Measurements from ENCODE around the gene RNF31.

RNF31 gene

GRCh38 chr14:24159777-24160498 is 12.6 kb downstream of the RNF31 start:
- no peak overlapping the region for H3K9ac ChIP-seq (ENCODE audit: low read depth in 1 of 2, low read length in 2 of 2)
- no peaks in the 10 kb centered on the region for H3K27me3 ChIP-seq (ENCODE audit: control insufficient read depth in 2 of 2, insufficient read depth in 2 of 2, low read length in 2 of 2)
- H3K27ac ChIP-seq (ENCODE audit: low read depth in 2 of 2, low read length in 2 of 2) = peak overlapping the region; percentile 95 to 97
- peaks cover 16 to 19% of the 10 kb centered on the region in 2 donors for H3K4me1 ChIP-seq (ENCODE audit: control insufficient read depth in 2 of 2, insufficient read depth in 2 of 2, low read length in 2 of 2)
- H3K4me3 ChIP-seq (ENCODE audit: low read length in 2 of 2) = no peak overlapping the region
- H3K9me3 ChIP-seq (ENCODE audit: control insufficient read depth in 2 of 2, low read length in 2 of 2) = no peaks in the 10 kb centered on the region
- peaks cover 62 to 68% of the 10 kb centered on the region in 2 donors for H3K36me3 ChIP-seq (ENCODE audit: control insufficient read depth in 2 of 2, insufficient read depth in 2 of 2, low read length in 2 of 2)

- H3K36me3 ChIP-seq (ENCODE audit: control insufficient read depth in 2 of 2, insufficient read depth in 2 of 2, low read length in 2 of 2) = peaks cover 62 to 68% of the 10 kb centered on the region in 2 donors
- peak overlapping the region in 1 of 2 donors; percentile 3 for H3K4me3 ChIP-seq (ENCODE audit: low read length in 2 of 2)
- peak overlapping the region; percentile 95 to 97 for H3K27ac ChIP-seq (ENCODE audit: low read depth in 2 of 2, low read length in 2 of 2)
- H3K4me1 ChIP-seq (ENCODE audit: control insufficient read depth in 2 of 2, insufficient read depth in 2 of 2, low read length in 2 of 2) = peaks cover 16 to 19% of the 10 kb centered on the region in 2 donors
- peak overlapping the region; percentile 94 to 100 for H3K9ac ChIP-seq (ENCODE audit: low read depth in 1 of 2, low read length in 2 of 2)
- H3K9me3 ChIP-seq (ENCODE audit: control insufficient read depth in 2 of 2, low read length in 2 of 2) = no peaks in the 10 kb centered on the region
- H3K27me3 ChIP-seq (ENCODE audit: control insufficient read depth in 2 of 2, insufficient read depth in 2 of 2, low read length in 2 of 2) = no peaks in the 10 kb centered on the region
Measured at GRCh38 chr14:24160499-24160849, 13.2 kb downstream of the RNF31 start.

GRCh38 chr14:24160850-24161804 is 13.8 kb downstream of the RNF31 start, which contains the start of gene IRF9:
Gene IRF9 (plus strand): TSS chr14:24161265. CDS start chr14:24162145, 880 bp downstream.
- no peaks in the 10 kb centered on the region for H3K27me3 ChIP-seq (ENCODE audit: control insufficient read depth in 2 of 2, insufficient read depth in 2 of 2, low read length in 2 of 2)
- peak within 1 kb of the TSS; percentile 94 to 100 for H3K9ac ChIP-seq (ENCODE audit: low read depth in 1 of 2, low read length in 2 of 2)
- H3K9me3 ChIP-seq (ENCODE audit: control insufficient read depth in 2 of 2, low read length in 2 of 2) = no peaks in the 10 kb centered on the region
- H3K4me3 ChIP-seq (ENCODE audit: low read length in 2 of 2) = peak within 1 kb of the TSS; percentile 88 to 99
- H3K4me1 ChIP-seq (ENCODE audit: control insufficient read depth in 2 of 2, insufficient read depth in 2 of 2, low read length in 2 of 2) = peaks cover 16 to 19% of the 10 kb centered on the region in 2 donors
- H3K36me3 ChIP-seq (ENCODE audit: control insufficient read depth in 2 of 2, insufficient read depth in 2 of 2, low read length in 2 of 2) = peaks cover 64 to 67% of the 10 kb centered on the region in 2 donors
- H3K27ac ChIP-seq (ENCODE audit: low read depth in 2 of 2, low read length in 2 of 2) = peak within 1 kb of the TSS; percentile 95 to 97

GRCh38 chr14:24162093-24162492 is 14.8 kb downstream of the RNF31 start:
- H3K9me3 ChIP-seq (ENCODE audit: control insufficient read depth in 2 of 2, low read length in 2 of 2) = no peaks in the 10 kb centered on the region
- peak overlapping the region; percentile 95 to 97 for H3K27ac ChIP-seq (ENCODE audit: low read depth in 2 of 2, low read length in 2 of 2)
- H3K27me3 ChIP-seq (ENCODE audit: control insufficient read depth in 2 of 2, insufficient read depth in 2 of 2, low read length in 2 of 2) = no peaks in the 10 kb centered on the region
- H3K36me3 ChIP-seq (ENCODE audit: control insufficient read depth in 2 of 2, insufficient read depth in 2 of 2, low read length in 2 of 2) = peaks cover 63 to 68% of the 10 kb centered on the region in 2 donors
- peak overlapping the region; percentile 88 to 99 for H3K4me3 ChIP-seq (ENCODE audit: low read length in 2 of 2)
- H3K4me1 ChIP-seq (ENCODE audit: control insufficient read depth in 2 of 2, insufficient read depth in 2 of 2, low read length in 2 of 2) = peaks cover 16 to 19% of the 10 kb centered on the region in 2 donors
- peak overlapping the region; percentile 32 to 94 for H3K9ac ChIP-seq (ENCODE audit: low read depth in 1 of 2, low read length in 2 of 2)

GRCh38 chr14:24164518-24164991 is 17.3 kb downstream of the RNF31 start:
- Histone ChIP-seq H3K27ac (ENCODE audit: low read depth in 2 of 2, low read length in 2 of 2) (no peak overlapping the region), H3K9ac (ENCODE audit: low read depth in 1 of 2, low read length in 2 of 2) (no peak overlapping the region), H3K4me3 (ENCODE audit: low read length in 2 of 2) (no peak overlapping the region), H3K9me3 (ENCODE audit: control insufficient read depth in 2 of 2, low read length in 2 of 2) (no peaks in the 10 kb centered on the region), H3K27me3 (ENCODE audit: control insufficient read depth in 2 of 2, insufficient read depth in 2 of 2, low read length in 2 of 2) (no peaks in the 10 kb centered on the region), H3K4me1 (ENCODE audit: control insufficient read depth in 2 of 2, insufficient read depth in 2 of 2, low read length in 2 of 2) (peaks cover 16 to 19% of the 10 kb centered on the region in 2 donors), H3K36me3 (ENCODE audit: control insufficient read depth in 2 of 2, insufficient read depth in 2 of 2, low read length in 2 of 2) (peaks cover 57 to 60% of the 10 kb centered on the region in 2 donors)

- H3K4me1 ChIP-seq (ENCODE audit: control insufficient read depth in 2 of 2, insufficient read depth in 2 of 2, low read length in 2 of 2) = peaks cover 14% of the 10 kb centered on the region in 2 donors
- H3K9me3 ChIP-seq (ENCODE audit: control insufficient read depth in 2 of 2, low read length in 2 of 2) = no peaks in the 10 kb centered on the region
- H3K36me3 ChIP-seq (ENCODE audit: control insufficient read depth in 2 of 2, insufficient read depth in 2 of 2, low read length in 2 of 2) = peaks cover 47 to 54% of the 10 kb centered on the region in 2 donors
- H3K4me3 ChIP-seq (ENCODE audit: low read length in 2 of 2) = no peak overlapping the region
- no peaks in the 10 kb centered on the region for H3K27me3 ChIP-seq (ENCODE audit: control insufficient read depth in 2 of 2, insufficient read depth in 2 of 2, low read length in 2 of 2)
- H3K27ac ChIP-seq (ENCODE audit: low read depth in 2 of 2, low read length in 2 of 2) = no peak overlapping the region
- no peak overlapping the region for H3K9ac ChIP-seq (ENCODE audit: low read depth in 1 of 2, low read length in 2 of 2)
Measured at GRCh38 chr14:24165785-24166184, 18.5 kb downstream of the RNF31 start.

- no peak overlapping the region for H3K27ac ChIP-seq (ENCODE audit: low read depth in 2 of 2, low read length in 2 of 2)
- no peaks in the 10 kb centered on the region for H3K9me3 ChIP-seq (ENCODE audit: control insufficient read depth in 2 of 2, low read length in 2 of 2)
- H3K36me3 ChIP-seq (ENCODE audit: control insufficient read depth in 2 of 2, insufficient read depth in 2 of 2, low read length in 2 of 2) = peaks cover 45 to 54% of the 10 kb centered on the region in 2 donors
- no peak overlapping the region for H3K9ac ChIP-seq (ENCODE audit: low read depth in 1 of 2, low read length in 2 of 2)
- H3K4me3 ChIP-seq (ENCODE audit: low read length in 2 of 2) = no peak overlapping the region
- H3K27me3 ChIP-seq (ENCODE audit: control insufficient read depth in 2 of 2, insufficient read depth in 2 of 2, low read length in 2 of 2) = no peaks in the 10 kb centered on the region
- peaks cover 0 to 8% of the 10 kb centered on the region in 2 donors for H3K4me1 ChIP-seq (ENCODE audit: control insufficient read depth in 2 of 2, insufficient read depth in 2 of 2, low read length in 2 of 2)
Measured at GRCh38 chr14:24167469-24168114, 20.3 kb downstream of the RNF31 start.

- Histone ChIP-seq H3K27ac (ENCODE audit: low read depth in 2 of 2, low read length in 2 of 2) (no peak within 1 kb of the TSS), H3K27me3 (ENCODE audit: control insufficient read depth in 2 of 2, insufficient read depth in 2 of 2, low read length in 2 of 2) (no peaks in the 10 kb centered on the region), H3K9ac (ENCODE audit: low read depth in 1 of 2, low read length in 2 of 2) (no peak within 1 kb of the TSS), H3K4me1 (ENCODE audit: control insufficient read depth in 2 of 2, insufficient read depth in 2 of 2, low read length in 2 of 2) (no peaks in the 10 kb centered on the region), H3K9me3 (ENCODE audit: control insufficient read depth in 2 of 2, low read length in 2 of 2) (no peaks in the 10 kb centered on the region), H3K36me3 (ENCODE audit: control insufficient read depth in 2 of 2, insufficient read depth in 2 of 2, low read length in 2 of 2) (peaks cover 13 to 25% of the 10 kb centered on the region in 2 donors), H3K4me3 (ENCODE audit: low read length in 2 of 2) (peak within 1 kb of the TSS; percentile 6 to 44)
Measured at GRCh38 chr14:24171422-24172260, 24.3 kb downstream of the RNF31 start, which contains the start of gene REC8. Gene REC8 (plus strand): TSS chr14:24172080. CDS start chr14:24172553, 473 bp downstream.

- Histone ChIP-seq H3K9me3 (ENCODE audit: control insufficient read depth in 2 of 2, low read length in 2 of 2) (no peaks in the 10 kb centered on the region), H3K36me3 (ENCODE audit: control insufficient read depth in 2 of 2, insufficient read depth in 2 of 2, low read length in 2 of 2) (peaks cover 13 to 27% of the 10 kb centered on the region in 2 donors), H3K27ac (ENCODE audit: low read depth in 2 of 2, low read length in 2 of 2) (no peak overlapping the region), H3K4me1 (ENCODE audit: control insufficient read depth in 2 of 2, insufficient read depth in 2 of 2, low read length in 2 of 2) (no peaks in the 10 kb centered on the region), H3K9ac (ENCODE audit: low read depth in 1 of 2, low read length in 2 of 2) (no peak overlapping the region), H3K27me3 (ENCODE audit: control insufficient read depth in 2 of 2, insufficient read depth in 2 of 2, low read length in 2 of 2) (no peaks in the 10 kb centered on the region), H3K4me3 (ENCODE audit: low read length in 2 of 2) (peak overlapping the region; percentile 6 to 44)
Measured at GRCh38 chr14:24172261-24172860, 25.1 kb downstream of the RNF31 start.

All from mucosa of rectum (tissue), 2 donors.